Adrenal gland (tissue), 5 donors: ENCODE measurements around the gene INO80.

ENCODE experiments used
- CTCF ChIP-seq, 6 experiments: fragments of 450-650 bp in 4 of 6; fragments of 200-600 bp in 2 of 6; sonication (generic) in 1 of 6; IDR thresholded peaks; 1 replicate in 5 of 6; 2 replicates in 1 of 6; pipeline versions ENCODE4 v1.5.1 to v1.8.0; 2016 to 2021; ENCODE audit warnings: antibody characterized with exemption in 6 of 6, mild to moderate bottlenecking in 2 of 6, moderate library complexity in 1 of 6
- POLR2A ChIP-seq, 2 donors: fragments of 450-650 bp; IDR thresholded peaks; one replicate each; pipeline ENCODE4 v1.6.1; 2017; ENCODE audit warnings: antibody characterized with exemption in 2 of 2, mild to moderate bottlenecking in 2 of 2, moderate library complexity in 1 of 2
- donor health status: DM: no; HTN: no; CAD: no.

- TF ChIP-seq CTCF (IDR thresholded peaks at IDR 0.05) (no peak), POLR2A (IDR thresholded peaks at IDR 0.05) (no peak)
Observed at GRCh38 chr15:41153733-41154132, 37.7 kb upstream of the INO80 start.
